Fibroblast of skin of left biceps (primary cell): ENCODE measurements around the gene CPED1.
"Not testable (repeated sequence)": the region's sequence is repeated elsewhere in the genome, so short reads cannot be mapped to it uniquely, and the experiment has no call there.

Source experiments
- DNase-seq, 2 experiments: peaks; one replicate each; pipeline ENCODE4 v3.0.0-alpha.2; 2013; ENCODE audit warnings: low read depth in 2 of 2

Gene CPED1

GRCh38 chr7:121039510-121039822, 51.0 kb downstream of the CPED1 start:
- DNase-seq = no peak

DNA sequence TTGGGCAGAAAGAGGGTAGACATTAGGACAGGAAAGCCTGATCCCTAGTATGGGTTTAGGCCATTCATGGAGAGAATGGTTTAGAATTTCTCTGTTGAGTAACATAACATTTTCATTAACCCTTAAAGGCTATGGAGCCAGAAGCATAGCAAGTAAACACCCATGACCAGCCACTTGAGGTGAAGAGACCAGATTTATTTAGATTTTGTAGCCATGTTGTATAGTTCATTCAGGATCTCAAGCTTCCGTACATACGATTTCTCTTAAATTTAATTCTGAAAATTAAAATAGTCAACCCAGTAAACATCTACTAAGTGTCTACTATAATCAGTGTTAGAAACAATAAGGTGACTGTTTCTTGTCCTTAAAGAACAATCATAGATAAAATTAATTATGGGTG, 51.5 kb downstream of the CPED1 start:
- DNase-seq = no peak

DNA sequence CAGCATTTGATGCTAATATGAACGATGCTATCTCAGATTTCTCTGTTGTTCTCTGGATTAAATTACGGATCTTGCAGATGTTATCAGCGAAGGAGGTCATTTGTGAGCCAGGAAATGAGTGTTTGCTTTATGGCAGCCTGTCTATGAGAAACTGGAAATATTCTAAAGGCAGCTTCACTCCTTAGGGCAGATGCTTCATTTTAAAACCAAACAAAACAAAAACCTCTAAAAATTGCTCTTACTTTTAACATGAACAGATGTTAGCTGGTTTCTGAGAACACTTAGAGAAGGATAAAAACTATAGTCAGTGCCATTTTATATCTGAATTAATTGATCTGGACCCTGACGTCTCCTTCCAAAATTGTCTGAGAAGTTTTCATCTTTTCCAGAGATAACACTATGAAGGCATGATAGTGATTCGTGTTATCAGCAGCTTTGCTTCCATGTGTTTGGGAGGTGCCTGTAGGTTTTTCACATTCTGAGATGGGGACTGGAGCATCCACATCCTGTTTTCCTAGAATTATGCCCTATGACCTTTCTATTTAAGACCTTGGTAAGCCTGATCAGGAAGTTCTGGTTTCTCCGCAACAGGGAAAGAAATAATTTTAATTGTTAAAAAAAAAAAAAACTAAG, 53.1 kb downstream of the CPED1 start:
- no peak for DNase-seq

DNA sequence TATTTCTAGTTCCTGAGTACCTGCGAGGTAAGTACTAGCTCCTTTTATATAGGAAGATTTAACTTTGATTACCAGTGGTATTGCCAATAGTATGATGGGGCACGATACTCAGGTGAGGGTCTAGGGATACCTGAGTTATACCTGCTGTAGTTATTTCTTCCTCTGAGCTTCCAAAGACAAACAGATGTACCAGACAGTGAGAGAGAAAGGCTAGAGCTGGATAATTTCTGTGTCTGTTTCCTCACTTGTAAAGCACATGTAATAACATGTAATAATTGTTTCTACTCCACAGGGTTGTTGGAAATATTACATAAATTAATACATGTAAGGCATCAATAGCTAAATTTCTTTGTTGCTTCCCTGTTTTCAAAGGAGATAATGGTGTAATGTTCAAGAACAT, 53.7 kb downstream of the CPED1 start:
- DNase-seq = no peak

DNA sequence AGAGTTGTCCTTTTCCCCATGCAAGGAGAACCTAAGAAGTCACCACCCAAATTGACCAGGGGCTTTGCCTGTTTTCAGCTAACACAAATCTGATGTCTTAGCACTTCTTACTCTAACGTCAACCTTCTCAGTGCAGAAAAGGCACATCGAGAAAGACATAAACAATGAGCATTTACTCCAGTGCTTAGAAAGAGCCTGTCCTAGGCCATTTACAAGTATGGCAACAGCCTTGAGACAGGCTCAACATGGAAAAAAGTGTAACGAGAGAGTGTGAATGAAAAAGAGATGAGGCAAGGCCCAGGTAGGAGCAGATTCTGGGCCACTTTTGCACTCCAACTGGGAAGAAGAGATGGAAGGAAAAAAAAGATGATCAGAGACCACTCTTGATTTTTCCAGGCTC, 54.4 kb downstream of the CPED1 start:
- DNase-seq = no peak

DNA sequence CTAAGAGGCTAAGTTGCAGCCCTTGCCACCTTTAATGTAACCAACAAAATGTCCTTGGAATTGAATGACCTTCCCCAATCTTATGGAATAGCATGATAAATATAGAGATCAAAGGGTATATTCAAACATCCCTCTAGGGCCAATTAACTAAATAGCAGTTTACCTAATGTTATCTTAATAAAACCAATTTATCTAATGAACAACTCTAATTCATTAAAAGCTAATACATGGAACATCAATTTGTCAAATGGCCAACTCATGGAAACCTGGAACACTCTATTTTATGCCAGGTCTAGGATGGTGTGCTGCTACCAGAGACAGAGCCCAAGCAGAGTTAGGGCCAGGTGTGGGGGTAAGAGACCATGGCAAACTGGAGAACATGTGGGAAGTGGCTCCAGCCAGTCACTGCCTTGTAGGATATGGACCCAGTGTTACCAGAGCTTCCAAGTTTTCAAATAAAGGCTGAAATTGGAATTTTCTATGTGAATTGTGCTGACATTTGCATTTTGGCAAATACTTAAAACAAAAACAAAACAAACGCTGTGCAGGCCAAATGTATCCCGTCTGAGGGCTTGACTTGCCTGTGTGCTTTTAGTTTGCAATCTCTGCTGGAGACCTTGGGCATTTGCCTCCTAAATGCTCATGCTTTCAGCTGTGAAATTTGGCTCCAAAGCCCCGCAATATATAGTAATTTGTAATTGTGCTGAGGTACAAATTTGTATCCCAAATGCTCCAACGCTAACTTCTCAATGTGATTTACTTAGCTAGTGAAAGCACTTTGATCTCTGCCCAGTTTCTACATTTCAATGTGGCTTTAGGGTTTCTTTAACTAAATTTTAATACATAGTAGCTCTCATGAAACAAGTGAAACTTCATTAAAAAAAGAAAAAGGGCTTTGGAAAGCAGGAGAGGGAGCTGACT, 55.1 kb downstream of the CPED1 start:
- DNase-seq = no peak

GRCh38 chr7:121045090-121045489, 56.6 kb downstream of the CPED1 start:
- no peak for DNase-seq

DNA sequence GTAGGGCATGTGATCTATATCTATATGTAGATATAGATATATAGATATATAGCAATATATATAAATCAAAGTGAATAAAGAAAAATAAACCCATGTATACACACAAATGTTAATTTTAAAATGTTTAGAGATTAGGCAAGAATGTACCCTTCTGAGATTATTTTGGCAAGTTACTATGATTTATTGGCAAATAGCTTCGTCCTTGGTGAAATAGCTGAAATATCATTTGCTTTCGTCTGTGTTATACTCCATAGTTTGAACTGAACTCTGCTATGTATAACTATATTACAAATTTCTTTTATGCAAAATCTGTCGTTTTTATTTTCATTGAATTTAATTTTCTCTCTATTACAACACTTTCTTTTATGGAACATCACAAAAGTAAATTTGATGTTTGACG, 57.5 kb downstream of the CPED1 start:
- DNase-seq = no peak

DNA sequence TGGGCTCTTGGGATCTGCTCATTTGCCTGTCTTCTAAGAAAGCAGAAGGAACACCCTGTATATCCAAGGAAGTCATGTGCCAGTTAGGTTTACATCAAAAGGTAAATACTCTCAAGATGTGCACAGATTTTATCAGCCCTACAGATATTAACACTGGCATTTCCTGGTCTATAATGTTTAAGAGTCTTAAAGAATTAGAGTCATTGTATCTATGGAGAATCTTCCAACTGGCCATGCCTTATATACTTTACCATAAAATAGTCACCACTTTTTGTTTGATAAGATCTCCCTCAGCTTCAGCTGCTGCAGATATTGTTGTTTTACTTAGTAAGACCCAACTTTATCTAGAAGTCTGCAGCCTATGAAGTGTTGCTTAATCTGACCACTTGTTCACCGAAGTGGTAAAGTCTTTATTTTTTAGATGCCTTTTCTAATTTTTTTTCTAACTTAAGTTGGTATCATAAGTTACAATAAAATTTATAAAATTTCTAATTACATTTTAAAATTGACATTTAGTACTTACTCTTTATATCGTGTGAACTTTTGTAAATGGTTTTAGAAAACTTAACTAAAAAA, 58.5 kb downstream of the CPED1 start:
- no peak for DNase-seq

GRCh38 chr7:121048195-121048594, 59.7 kb downstream of the CPED1 start:
- no peak for DNase-seq

- DNase-seq = no peak
These were observed 60.7 kb downstream of the CPED1 start for GRCh38 chr7:121049028-121049791.

- DNase-seq = no peak
These were observed 61.4 kb downstream of the CPED1 start for GRCh38 chr7:121049897-121050296.

GRCh38 chr7:121053219-121053618, 64.7 kb downstream of the CPED1 start:
- no peak for DNase-seq

DNA sequence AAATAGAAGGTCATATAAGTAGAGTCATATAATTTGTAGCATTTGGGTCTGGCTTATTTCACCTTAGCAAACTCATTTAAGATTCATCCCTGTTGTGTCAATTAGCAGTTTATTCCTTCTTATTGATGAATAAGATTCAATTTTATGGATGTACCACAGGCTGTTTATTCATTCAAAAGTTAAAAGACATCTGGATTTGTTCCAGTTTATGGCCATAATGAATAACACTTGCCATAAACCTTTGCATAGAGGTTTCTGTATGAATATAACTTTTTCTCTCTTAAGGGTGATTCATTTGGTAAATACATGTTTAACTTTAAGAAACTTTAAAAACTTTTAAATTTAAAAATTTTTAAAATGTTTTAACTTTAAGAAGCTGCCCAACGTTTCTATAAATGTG, 66.4 kb downstream of the CPED1 start:
- no peak for DNase-seq

GRCh38 chr7:121057878-121058277, 69.4 kb downstream of the CPED1 start:
- no peak for DNase-seq

GRCh38 chr7:121058975-121059374, 70.5 kb downstream of the CPED1 start:
- DNase-seq = no peak

DNA sequence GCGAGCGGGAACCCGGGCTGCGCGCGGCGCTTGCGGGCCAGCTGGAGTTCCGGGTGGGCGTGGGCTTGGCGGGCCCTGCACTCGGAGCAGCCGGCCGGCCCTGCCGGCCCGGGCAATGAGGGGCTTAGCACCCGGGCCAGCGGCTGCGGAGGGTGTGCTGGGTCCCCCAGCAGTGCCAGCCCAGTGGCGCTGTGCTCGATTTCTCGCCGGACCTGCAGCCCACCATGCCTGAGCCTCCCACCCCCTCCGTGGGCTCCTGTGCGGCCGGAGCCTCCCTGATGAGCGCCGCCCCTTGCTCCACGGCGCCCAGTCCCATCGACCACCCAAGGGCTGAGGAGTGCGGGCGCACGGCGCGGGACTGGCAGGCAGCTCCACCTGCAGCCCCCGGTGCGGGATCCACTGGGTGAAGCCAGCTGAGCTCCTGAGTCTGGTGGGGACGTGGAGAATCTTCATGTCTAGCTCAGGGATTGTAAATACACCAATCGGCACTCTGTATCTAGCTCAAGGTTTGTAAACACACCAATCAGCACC, 71.5 kb downstream of the CPED1 start:
- DNase-seq = not testable (repeated sequence)

- no peak for DNase-seq
These were observed 73.4 kb downstream of the CPED1 start for GRCh38 chr7:121061677-121062582.

DNA sequence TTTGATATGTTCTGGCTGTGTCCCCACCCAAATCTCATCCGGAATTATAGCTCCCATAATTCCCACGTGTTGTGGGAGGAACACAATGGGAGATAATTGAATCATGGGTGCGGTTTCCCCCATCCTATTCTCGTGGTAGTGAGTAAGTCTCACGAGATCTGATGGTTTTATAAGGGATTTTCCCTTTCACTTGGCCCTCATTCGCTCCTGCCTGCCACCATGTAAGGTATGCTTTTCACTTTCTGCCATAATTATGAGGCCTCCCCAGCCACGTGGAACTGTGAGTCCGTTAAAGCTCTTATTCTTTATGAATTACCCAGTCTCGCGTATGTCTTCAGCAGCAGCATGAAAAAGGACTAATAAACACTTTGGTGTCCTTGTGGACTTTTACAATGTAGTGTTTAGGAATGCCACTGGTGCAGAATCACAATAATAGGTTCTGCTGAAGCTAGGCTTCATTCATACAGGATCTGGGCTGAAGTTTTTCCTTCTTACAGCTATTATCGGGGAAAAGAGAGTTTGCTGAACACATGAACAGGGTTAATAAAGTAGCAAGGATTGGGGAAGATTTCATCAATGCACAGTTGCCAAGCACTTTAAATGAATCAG, 74.3 kb downstream of the CPED1 start:
- no peak for DNase-seq

DNA sequence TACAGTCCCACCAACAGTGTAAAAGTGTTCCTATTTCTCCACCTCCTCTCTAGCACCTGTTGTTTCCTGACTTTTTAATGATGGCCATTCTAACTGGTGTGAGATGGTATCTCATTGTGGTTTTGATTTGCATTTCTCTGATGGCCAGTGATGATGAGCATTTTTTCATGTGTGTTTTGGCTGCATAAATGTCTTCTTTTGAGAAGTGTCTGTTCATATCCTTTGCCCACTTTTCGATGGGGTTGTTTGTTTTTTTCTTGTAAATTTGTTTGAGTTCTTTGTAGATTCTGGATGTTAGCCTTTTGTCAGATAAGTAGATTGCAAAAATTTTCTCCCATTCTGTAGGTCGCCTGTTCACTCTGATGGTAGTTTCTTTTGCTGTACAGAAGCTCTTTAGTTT, 79.2 kb downstream of the CPED1 start:
- not testable (repeated sequence) for DNase-seq
